HEK293T (cell line): Measurements from ENCODE around the gene PROSER2.

ENCODE experiments used
- BHLHE40 ChIP-seq: fragments of 450-650 bp; IDR thresholded peaks from 2 replicates; pipeline ENCODE4 v1.6.1; 2016; ENCODE audit warnings: mild to moderate bottlenecking, moderate library complexity, borderline replicate concordance
- CTBP1 ChIP-seq: fragments of 450-650 bp; IDR thresholded peaks from 2 replicates; pipeline ENCODE4 v1.6.1; 2016; ENCODE audit warnings: borderline replicate concordance
- ELF4 ChIP-seq: fragments of 450-650 bp; IDR thresholded peaks from 2 replicates; pipeline ENCODE4 v1.6.1; 2017; ENCODE audit warnings: antibody characterized with exemption
- FOXA1 ChIP-seq: fragments of 450-650 bp; IDR thresholded peaks from 2 replicates; pipeline ENCODE4 v1.6.1; 2016; ENCODE audit warnings: mild to moderate bottlenecking
- FOXK2 ChIP-seq: fragments of 450-650 bp; IDR thresholded peaks from 2 replicates; pipeline ENCODE4 v1.6.1; 2016; ENCODE audit warnings: mild to moderate bottlenecking
- FOXM1 ChIP-seq: fragments of 450-650 bp; IDR thresholded peaks from 2 replicates; pipeline ENCODE4 v1.6.1; 2017; ENCODE audit warnings: mild to moderate bottlenecking, borderline replicate concordance
- HDGF ChIP-seq: fragments of 450-650 bp; IDR thresholded peaks from 2 replicates; pipeline ENCODE4 v1.6.1; 2017; ENCODE audit warnings: antibody characterized with exemption, borderline replicate concordance
- NFRKB ChIP-seq: fragments of 450-650 bp; IDR thresholded peaks from 2 replicates; pipeline ENCODE4 v1.6.1; 2016; ENCODE audit warnings: mild to moderate bottlenecking, moderate library complexity
- SP1 ChIP-seq: fragments of 450-650 bp; IDR thresholded peaks from 2 replicates; pipeline ENCODE4 v1.6.1; 2017
- SUZ12 ChIP-seq: fragments of 450-650 bp; IDR thresholded peaks from 2 replicates; pipeline ENCODE4 v1.6.1; 2016; ENCODE audit warnings: mild to moderate bottlenecking
- TARDBP ChIP-seq: fragments of 450-650 bp; IDR thresholded peaks from 2 replicates; pipeline ENCODE4 v1.6.1; 2016
- ZNF384 ChIP-seq: fragments of 450-650 bp; IDR thresholded peaks from 2 replicates; pipeline ENCODE4 v1.6.1; 2016

DNA sequence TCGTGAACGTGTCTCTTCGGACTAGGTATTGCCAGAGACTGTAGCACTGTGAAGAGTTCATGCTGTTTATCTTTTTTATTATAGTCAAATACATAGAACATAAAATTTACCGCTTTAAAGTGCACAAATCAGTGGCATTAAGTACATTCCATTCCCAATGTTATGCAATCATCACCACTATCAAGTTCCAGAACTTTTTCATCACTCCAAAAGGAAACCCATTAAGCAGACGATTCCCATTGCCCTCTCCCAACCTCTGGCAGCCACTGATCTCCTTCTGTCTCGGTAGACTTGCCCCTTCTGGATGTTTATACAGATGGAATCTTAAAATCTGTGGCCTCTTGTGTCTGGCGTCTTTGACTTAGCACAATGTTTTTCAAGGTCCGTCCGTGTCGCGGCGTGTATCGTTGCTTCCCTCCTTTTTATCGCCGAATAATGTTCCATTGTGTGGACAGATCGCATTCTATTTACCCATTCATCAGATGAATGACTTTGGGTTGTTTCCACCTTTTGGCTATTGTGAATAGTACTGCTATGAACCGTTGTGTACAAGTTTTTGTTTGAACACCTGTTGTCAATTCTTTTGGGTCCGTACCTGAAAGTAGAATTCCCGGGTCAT, 2.7 kb downstream of the PROSER2 start:
- TF ChIP-seq BHLHE40 (no peak), ZNF384 (no peak), NFRKB (no peak), FOXM1 (no peak), SUZ12 (no peak), FOXA1 (no peak), CTBP1 (no peak), ELF4 (no peak), FOXK2 (no peak), HDGF (no peak), TARDBP (no peak), SP1 (no peak)
